ENCODE data around the gene DOK3. TPM values are rescaled to one million over a fixed set of nuclear protein-coding genes. Genes with fewer than 3 reads are reported as not detected.

The DOK3 gene
- total and polyA plus RNA-seq, 2 donors (not counting 1 experiment from before 2014, with no cell fraction given): 103 to 115 TPM

GRCh38 chr5:177498013-177498787 is 11.4 kb downstream of the DOK3 start:
- peaks cover 6% of the 10 kb centered on the region for H3K79me2 ChIP-seq (ENCODE audit: control insufficient read depth, insufficient read depth, low read length)
- Mint-ChIP-seq H3K27me3 (peaks cover 3% of the 10 kb centered on the region), H3K27ac (peak overlapping the region; percentile 73), H3K9me3 (ENCODE audit: insufficient read depth) (no peaks in the 10 kb centered on the region), H3K4me3 (peak overlapping the region; percentile 93), H3K4me1 (peaks cover 79% of the 10 kb centered on the region)
- peaks cover 0 to 10% (median 0%) of the 10 kb centered on the region in 3 donors for H3K9me3 ChIP-seq (ENCODE audit: control extremely low read depth in 1 of 3, control insufficient read depth in 2 of 3, insufficient read depth in 1 of 3, low read length in 2 of 3)
- H3K27me3 ChIP-seq (replicated peaks in 1 of 4; ENCODE audit: control extremely low read depth in 1 of 4, control insufficient read depth in 3 of 4, insufficient read depth in 4 of 4, low read length in 3 of 4): peaks cover 0 to 10% (median 4%) of the 10 kb centered on the region in 4 experiments
- no peak overlapping the region for H3K27ac ChIP-seq (ENCODE audit: low read length in 2 of 2)
- H3K36me3 ChIP-seq (replicated peaks in 1 of 2; ENCODE audit: control extremely low read depth in 1 of 2, control insufficient read depth in 1 of 2, extremely low read depth in 1 of 2, insufficient read depth in 2 of 2, low read length in 1 of 2): peaks cover 0 to 7% of the 10 kb centered on the region in 2 experiments
- ChIA-PET CTCF (interaction anchor here (1.0 to 5.7 kb wide), 10 partner anchors 9 to 109 kb away, joined by 3 to 70 read pairs (median 6); partner anchors contain the start of gene DOK3), POLR2A (interaction anchor here (0.7 to 1.8 kb wide), 6 partner anchors 9 to 66 kb away, joined by 3 to 19 read pairs (median 4); partner anchors contain the start of gene DOK3)
- intact Hi-C loops (cut with micrococcal nuclease): no loop called here
- H2AFZ ChIP-seq (ENCODE audit: insufficient read depth, low read depth, low read length, poor library complexity, severe bottlenecking): peak overlapping the region; percentile 62
- H3K4me1 ChIP-seq (ENCODE audit: control insufficient read depth in 2 of 2, insufficient read depth in 2 of 2, low read length in 2 of 2): peaks cover 66 to 79% of the 10 kb centered on the region in 2 donors
- peak overlapping the region; percentile 81 for H3K4me2 ChIP-seq (replicated peaks; ENCODE audit: low read depth, low read length, poor library complexity, severe bottlenecking)
- peak overlapping the region in 4 of 5 experiments; percentile 59 to 68 (median 66) for H3K4me3 ChIP-seq (ENCODE audit: control extremely low read depth in 1 of 5, extremely low read depth in 1 of 5, insufficient read depth in 1 of 5, low read depth in 2 of 5, low read length in 4 of 5)
- WGBS (ENCODE audit: insufficient coverage): 14% methylated on average over 39 of the region's 48 CpGs
- no peak for TF ChIP-seq CTCF (IDR thresholded peaks at IDR 0.05)
- no peak for TF ChIP-seq EZH2 (IDR thresholded peaks at IDR 0.05; ENCODE audit: borderline replicate concordance, insufficient read depth, low read depth, low read length, poor library complexity, severe bottlenecking)
- ATAC-seq (ENCODE audit: low read depth) (no peak), DNase-seq (no peak)
- H3K9ac ChIP-seq (ENCODE audit: low read length): peak overlapping the region; percentile 74
- peaks cover 36% of the 10 kb centered on the region for H4K20me1 ChIP-seq (ENCODE audit: control insufficient read depth, insufficient read depth, low read length, poor library complexity, severe bottlenecking)
